Endothelial cell of hepatic sinusoid (primary cell): ENCODE measurements around the gene HACD4.

Experiments used
- in situ Hi-C: cut with HindIII; loops from 2 replicates; pipeline ENCODE4 v1.10.0; 2017; ENCODE audit warnings: low sequenced_read_pairs

The HACD4 gene, protein sequence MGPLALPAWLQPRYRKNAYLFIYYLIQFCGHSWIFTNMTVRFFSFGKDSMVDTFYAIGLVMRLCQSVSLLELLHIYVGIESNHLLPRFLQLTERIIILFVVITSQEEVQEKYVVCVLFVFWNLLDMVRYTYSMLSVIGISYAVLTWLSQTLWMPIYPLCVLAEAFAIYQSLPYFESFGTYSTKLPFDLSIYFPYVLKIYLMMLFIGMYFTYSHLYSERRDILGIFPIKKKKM

DNA sequence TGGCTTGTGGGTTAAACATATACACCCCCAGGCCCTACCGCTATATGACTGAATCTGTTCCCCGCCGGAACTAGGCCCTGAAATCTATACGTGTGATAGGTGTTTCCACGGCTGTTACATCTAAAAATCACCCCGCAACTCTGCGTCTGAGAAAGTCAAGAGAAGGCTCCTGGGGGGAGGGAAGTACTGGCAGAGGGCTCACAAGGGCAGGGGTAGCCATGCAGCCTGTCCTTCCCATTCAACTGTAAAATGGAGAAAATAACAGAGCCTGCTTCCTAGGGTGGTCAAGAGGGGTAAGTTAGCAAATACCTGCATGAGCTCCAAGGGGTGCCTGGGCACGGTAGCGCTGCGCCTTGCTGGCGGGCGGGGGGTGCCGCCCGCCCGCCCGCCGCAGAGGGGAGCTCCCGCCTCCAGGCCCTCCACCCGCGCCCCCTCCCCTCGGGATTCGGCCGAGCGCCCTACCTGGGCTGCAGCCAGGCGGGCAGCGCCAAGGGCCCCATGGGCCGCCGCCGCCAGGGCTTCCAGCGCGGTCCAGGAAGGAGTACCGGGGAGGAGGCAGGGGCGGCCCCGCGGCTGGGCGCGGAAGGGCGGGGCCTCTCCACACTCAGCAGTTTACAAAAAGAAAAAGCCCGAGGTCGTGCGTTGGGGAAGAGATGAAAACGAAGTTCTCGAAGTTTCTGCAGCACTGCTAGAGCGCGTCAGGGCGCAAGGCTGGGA, at the start of gene HACD4:
HACD4 (minus strand) TSS at position 550 of the 717 bp plus-strand sequence; CDS start at position 500, 50 bp downstream.
- in situ Hi-C loops: no loop called here

DNA sequence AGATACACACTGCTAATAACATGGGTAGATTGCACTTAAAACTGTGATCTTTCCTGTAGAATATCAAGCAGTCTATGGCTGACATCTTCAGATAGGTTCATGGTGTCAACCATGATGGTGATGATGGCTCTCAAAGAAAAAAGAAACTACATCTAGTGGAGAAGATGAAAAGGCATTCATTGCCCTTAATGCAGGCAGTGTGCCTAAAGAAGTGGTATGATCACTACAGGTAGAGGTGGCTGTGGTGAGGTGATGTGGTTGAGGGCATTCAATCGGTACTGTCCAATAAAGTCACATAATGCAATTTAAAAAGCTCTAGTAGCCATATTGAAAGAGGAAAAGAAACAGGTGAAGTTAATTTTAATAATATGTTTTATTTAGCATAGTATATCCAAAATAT, 49.4 kb upstream of the HACD4 start:
- in situ Hi-C loops: no loop called here

DNA sequence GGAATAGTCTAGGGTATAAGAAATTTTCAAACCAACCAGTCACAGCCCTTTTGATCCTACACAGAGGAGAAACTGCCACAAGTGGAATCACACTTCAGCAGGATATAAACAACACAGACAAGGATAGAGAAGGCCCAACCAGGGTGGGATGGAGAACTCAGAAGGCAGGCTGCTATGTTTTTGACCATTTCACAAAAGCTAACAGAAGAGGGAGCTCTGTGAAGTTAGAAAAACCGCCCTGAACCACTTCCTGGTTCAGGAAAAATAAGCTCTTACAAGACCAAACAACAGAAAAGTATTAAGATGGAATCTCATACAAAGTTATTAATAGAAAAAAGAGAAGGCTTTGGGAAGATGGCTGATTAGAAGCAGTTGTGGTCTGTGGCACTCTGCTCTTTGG, 47.3 kb upstream of the HACD4 start:
- in situ Hi-C loops: loop anchor here (5.0 kb wide), 1 partner anchor 96 kb away; no protein-coding TSS in a partner anchor

GRCh38 chr9:21077781-21078180, 46.3 kb upstream of the HACD4 start, which contains the start of gene IFNB1:
Gene IFNB1, minus strand, starts transcription at chr9:21077942. Its CDS starts 73 bp downstream, at chr9:21077869.
- in situ Hi-C loops: loop anchor here (5.0 kb wide), 1 partner anchor 95 kb away; no protein-coding TSS in a partner anchor

- in situ Hi-C loops: loop anchor here (5.0 kb wide), 1 partner anchor 93 kb away; no protein-coding TSS in a partner anchor
Measured at GRCh38 chr9:21075484-21075883, 44.0 kb upstream of the HACD4 start.

GRCh38 chr9:21070906-21071305, 39.5 kb upstream of the HACD4 start:
- in situ Hi-C loops: no loop called here

DNA sequence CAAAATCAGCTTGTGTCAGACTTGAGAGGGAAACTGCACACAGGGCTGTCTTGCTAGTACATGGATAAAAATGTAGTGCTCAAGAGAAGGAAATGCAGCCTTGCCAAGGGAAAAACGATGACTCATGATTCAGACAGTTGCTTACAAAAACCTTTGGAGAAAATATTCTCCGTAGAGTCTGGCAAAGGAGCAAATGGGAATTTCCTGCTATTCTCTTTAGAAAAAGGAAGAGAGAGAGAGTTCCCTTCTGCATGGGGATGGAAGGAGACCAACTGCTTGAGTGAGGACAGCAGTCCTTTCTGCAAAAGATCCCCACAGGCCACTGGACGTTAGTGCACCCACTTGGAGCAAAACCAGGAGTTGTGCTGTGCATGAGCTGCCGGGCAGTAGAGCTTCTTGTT, 38.7 kb upstream of the HACD4 start:
- in situ Hi-C loops: no loop called here

GRCh38 chr9:21060919-21061561, 29.6 kb upstream of the HACD4 start:
- in situ Hi-C loops: no loop called here

- in situ Hi-C loops: loop anchor here (5.0 kb wide), 1 partner anchor 40 kb away; no protein-coding TSS in a partner anchor
Measured at GRCh38 chr9:21056931-21057330, 25.5 kb upstream of the HACD4 start.

DNA sequence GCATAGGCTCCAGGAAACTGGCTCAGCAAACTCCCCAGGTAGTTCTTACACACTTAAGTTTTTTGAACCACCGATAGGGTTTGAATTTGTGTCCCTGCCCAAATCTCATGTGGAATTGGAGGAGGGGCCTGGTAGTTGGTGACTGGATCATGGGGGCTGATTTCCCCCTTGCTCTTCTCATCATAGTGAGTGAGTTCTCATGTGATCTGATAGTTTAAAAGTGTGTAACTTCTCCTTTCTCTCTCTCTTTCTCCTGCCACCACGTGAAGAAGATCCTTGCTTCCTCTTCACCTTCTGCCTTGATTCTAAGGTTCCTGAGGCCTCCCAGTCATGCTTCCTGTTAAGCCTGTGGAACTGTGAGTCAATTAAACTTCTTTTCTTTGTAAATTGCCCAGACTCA, 22.4 kb upstream of the HACD4 start:
- in situ Hi-C loops: no loop called here

DNA sequence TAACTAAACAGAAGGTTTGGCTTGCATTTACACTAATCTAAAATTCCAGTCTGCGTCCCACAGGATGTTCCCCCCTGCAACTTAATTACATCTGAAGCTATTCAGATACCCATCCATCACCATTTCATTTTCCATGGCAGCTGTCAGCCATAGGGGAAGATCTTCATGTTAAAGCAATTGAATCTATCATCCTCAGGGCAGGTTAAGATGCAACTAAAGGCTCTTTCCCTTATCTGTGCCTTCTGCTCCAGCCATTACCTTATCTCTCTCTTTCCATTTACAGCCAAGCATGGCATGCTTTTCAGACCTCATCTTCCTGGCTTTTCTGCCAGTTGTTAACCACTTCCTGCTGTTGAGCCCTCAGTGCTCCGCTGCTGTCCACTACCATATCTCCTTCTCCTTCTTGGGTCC, 15.8 kb upstream of the HACD4 start:
- in situ Hi-C loops: no loop called here

GRCh38 chr9:21043841-21044240, 12.4 kb upstream of the HACD4 start:
- in situ Hi-C loops: no loop called here

DNA sequence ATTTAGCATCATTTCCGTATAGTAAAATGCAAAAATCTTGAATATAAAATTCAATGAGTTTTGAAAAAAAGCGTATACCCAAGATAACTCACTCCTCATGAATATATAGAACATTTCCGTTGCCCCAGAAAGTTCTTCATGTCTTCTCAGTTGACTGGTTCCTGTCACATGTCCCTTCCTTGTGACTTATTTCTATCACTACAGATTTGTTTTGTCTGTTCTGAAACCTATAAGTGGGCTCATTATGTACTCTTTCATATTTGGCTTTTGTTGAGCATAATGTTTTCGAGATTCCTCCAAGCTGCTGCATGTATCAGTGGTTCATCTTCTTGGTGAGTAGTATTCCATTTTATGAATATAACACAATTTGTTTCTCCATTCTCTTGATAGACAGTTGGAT, 11.0 kb upstream of the HACD4 start:
- in situ Hi-C loops: no loop called here

GRCh38 chr9:21039302-21039701, 7.9 kb upstream of the HACD4 start:
- in situ Hi-C loops: no loop called here

DNA sequence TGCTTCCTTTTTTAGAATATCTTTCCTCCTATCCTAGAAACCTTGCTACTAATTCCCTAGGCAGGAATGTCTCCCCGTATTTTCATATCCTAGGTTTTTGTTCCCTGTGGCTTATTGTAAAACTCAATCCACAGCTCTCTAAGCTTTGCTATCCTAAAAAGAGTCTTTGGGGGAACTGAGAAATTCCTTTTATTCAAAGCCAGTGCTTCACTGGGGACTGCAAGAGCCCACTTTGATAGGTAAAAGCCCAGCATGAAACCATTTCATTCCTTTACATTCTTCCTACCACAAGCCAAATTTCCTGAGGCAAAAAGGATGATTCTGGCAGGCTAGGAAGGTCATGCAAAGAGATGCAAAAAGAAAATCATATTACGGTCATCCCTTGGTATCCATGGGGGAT, 5.8 kb upstream of the HACD4 start:
- in situ Hi-C loops: no loop called here

GRCh38 chr9:21031808-21032183, 356 bp upstream of the HACD4 start:
- in situ Hi-C loops: no loop called here

DNA sequence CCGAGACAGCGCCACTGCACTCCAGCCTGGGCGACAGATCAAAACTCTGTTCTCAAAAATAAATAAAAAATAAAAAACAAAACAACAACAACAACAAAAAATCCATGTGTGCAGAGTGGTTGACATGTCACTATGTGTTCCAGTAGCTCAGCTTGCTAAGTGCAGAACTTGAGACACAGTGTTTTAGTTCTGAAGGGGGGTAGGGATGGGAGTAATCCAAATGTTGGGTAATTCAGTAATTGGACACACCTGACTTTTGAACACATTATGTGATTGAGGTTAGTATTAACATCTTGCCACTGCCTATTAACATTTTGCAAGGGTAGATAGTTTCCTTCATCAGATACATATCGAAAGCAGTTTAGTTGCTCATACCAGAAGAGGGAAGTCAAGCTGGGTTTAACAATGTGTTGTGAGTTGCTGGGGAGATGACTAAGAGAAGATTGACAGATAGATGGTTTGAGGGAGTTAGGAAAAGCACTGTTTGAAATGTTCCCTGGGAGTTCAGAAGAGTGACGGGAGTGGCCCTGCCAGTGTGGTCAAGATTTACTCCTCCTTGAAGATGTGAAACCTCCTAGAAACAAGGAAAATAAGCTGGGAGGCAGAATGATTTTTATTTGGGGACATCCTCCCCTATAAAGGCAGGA, 928 bp downstream of the HACD4 start:
- in situ Hi-C loops: no loop called here

GRCh38 chr9:21029661-21030060, 1.8 kb downstream of the HACD4 start:
- in situ Hi-C loops: no loop called here

- in situ Hi-C loops: no loop called here
Measured at GRCh38 chr9:21028466-21028865, 3.0 kb downstream of the HACD4 start.

DNA sequence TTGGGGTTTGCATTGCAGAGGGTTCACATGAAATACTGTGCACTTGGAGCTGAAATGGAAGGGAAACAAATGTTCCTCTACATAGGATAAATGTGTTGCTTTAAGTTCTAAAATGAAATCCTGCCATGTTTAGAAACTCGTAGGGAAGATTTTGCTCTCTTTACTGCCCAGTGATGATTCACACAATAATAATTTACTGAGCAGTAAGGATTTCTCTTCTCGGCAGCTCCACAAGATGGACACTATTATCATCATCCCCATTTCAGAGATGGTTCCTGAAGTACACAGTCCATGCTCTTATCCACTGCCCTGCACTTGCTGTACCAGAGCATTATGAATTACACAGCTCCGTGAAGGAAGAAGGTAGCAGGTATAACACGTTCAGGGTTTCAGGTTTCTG, 4.1 kb downstream of the HACD4 start:
- in situ Hi-C loops: no loop called here

DNA sequence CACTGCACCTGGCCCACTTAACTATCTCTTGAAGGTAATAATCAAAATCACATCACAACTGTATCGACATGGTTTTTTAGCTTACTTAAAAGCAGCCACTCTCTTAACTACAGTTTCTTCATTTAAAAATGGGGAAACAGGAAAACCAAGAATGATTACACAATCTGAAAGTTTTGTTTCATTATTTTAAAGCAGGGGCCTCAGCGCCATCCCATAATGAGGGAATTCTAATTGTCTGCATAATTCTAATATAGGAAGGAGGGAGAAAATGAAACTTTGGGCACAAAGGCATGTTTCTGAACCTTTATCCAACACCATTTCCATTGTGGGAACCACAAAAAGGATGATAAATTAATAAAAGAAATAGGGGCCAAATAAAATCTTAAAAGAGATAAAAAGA, 7.6 kb downstream of the HACD4 start:
- in situ Hi-C loops: no loop called here
